Activated CD8-positive, alpha-beta memory T cell treated with anti-CD3 and anti-CD28 coated beads, Interleukin-2, amount 50 U/mL, for 24 hours (primary cell): ENCODE data around the gene ERC2.

Experiments
- DNase-seq: peaks from one replicate; pipeline ENCODE4 v3.0.0-alpha.2; 2020; ENCODE audit errors: extremely low read depth

ERC2 gene

GRCh38 chr3:55716611-55717225 is 751.5 kb downstream of the ERC2 start:
- DNase-seq, result no peak

GRCh38 chr3:55716044-55716443 is 752.2 kb downstream of the ERC2 start:
- no peak for DNase-seq

- no peak for DNase-seq
Measured at GRCh38 chr3:55714057-55714456, 754.2 kb downstream of the ERC2 start.

- DNase-seq, result no peak
Measured at GRCh38 chr3:55711646-55712045, 756.6 kb downstream of the ERC2 start.

- no peak for DNase-seq
Measured at GRCh38 chr3:55709411-55710012, 758.8 kb downstream of the ERC2 start.

GRCh38 chr3:55708921-55709320 is 759.3 kb downstream of the ERC2 start:
- DNase-seq, result no peak

- no peak for DNase-seq
Measured at GRCh38 chr3:55708242-55708641, 760.0 kb downstream of the ERC2 start.

GRCh38 chr3:55704521-55704920 is 763.7 kb downstream of the ERC2 start:
- no peak for DNase-seq

- DNase-seq, result no peak
Measured at GRCh38 chr3:55702822-55703221, 765.4 kb downstream of the ERC2 start.

GRCh38 chr3:55701997-55702396 is 766.3 kb downstream of the ERC2 start:
- DNase-seq, result no peak

- no peak for DNase-seq
Measured at GRCh38 chr3:55698831-55699230, 769.4 kb downstream of the ERC2 start.

- no peak for DNase-seq
Measured at GRCh38 chr3:55697177-55697865, 770.9 kb downstream of the ERC2 start.

GRCh38 chr3:55692957-55693558 is 775.2 kb downstream of the ERC2 start:
- no peak for DNase-seq

GRCh38 chr3:55692295-55692956 is 775.8 kb downstream of the ERC2 start:
- no peak for DNase-seq

GRCh38 chr3:55691141-55691540 is 777.1 kb downstream of the ERC2 start:
- DNase-seq, result no peak

GRCh38 chr3:55690726-55691125 is 777.5 kb downstream of the ERC2 start:
- no peak for DNase-seq

- DNase-seq, result no peak
Measured at GRCh38 chr3:55690177-55690576, 778.1 kb downstream of the ERC2 start.

- no peak for DNase-seq
Measured at GRCh38 chr3:55688154-55688553, 780.1 kb downstream of the ERC2 start.

GRCh38 chr3:55687526-55687925 is 780.7 kb downstream of the ERC2 start:
- DNase-seq, result no peak

- DNase-seq, result no peak
Measured at GRCh38 chr3:55686426-55687254, 781.6 kb downstream of the ERC2 start.

- DNase-seq, result no peak
Measured at GRCh38 chr3:55683666-55684270, 784.5 kb downstream of the ERC2 start.
